ENCODE measurements around the gene LHB.
"Not testable (repeated sequence)": the region's sequence is repeated elsewhere in the genome, so short reads cannot be mapped to it uniquely, and the experiment has no call there.

The LHB gene

GRCh38 chr19:49056101-49056901 is 39.4 kb upstream of the LHB start:
- Histone ChIP-seq H3K9me3 (ENCODE audit: control insufficient read depth, low read length) (no peaks in the 10 kb centered on the region), H3K36me3 (ENCODE audit: control insufficient read depth, insufficient read depth, low read length) (no peaks in the 10 kb centered on the region), H3K4me3 (ENCODE audit: low read length) (peak overlapping the region; percentile 33), H3K9ac (ENCODE audit: low read length) (peak overlapping the region; percentile 25), H3K27me3 (ENCODE audit: control insufficient read depth, insufficient read depth, low read length) (peaks cover 39% of the 10 kb centered on the region), H3K4me1 (ENCODE audit: control insufficient read depth, insufficient read depth, low read length) (peaks cover 24% of the 10 kb centered on the region)

- H3K9ac ChIP-seq (ENCODE audit: low read length); H3K9me3 ChIP-seq (ENCODE audit: control insufficient read depth, low read length); H3K4me1 ChIP-seq (ENCODE audit: control insufficient read depth, insufficient read depth, low read length); H3K27me3 ChIP-seq (ENCODE audit: control insufficient read depth, insufficient read depth, low read length); H3K36me3 ChIP-seq (ENCODE audit: control insufficient read depth, insufficient read depth, low read length); H3K4me3 ChIP-seq (ENCODE audit: low read length): not testable (repeated sequence)
Measured at GRCh38 chr19:49050376-49051033, 33.6 kb upstream of the LHB start.

- not testable (repeated sequence) for H3K36me3 ChIP-seq (ENCODE audit: control insufficient read depth, insufficient read depth, low read length); H3K9ac ChIP-seq (ENCODE audit: low read length); H3K4me3 ChIP-seq (ENCODE audit: low read length); H3K4me1 ChIP-seq (ENCODE audit: control insufficient read depth, insufficient read depth, low read length); H3K27me3 ChIP-seq (ENCODE audit: control insufficient read depth, insufficient read depth, low read length); H3K9me3 ChIP-seq (ENCODE audit: control insufficient read depth, low read length)
Measured at GRCh38 chr19:49049834-49050233, 32.9 kb upstream of the LHB start.

GRCh38 chr19:49049011-49049410 is 32.1 kb upstream of the LHB start, which contains the start of gene CGB8:
Gene CGB8, minus strand, starts transcription at chr19:49049111. Its CDS starts 372 bp downstream, at chr19:49048739.
- H3K4me3 ChIP-seq (ENCODE audit: low read length); H3K9me3 ChIP-seq (ENCODE audit: control insufficient read depth, low read length); H3K9ac ChIP-seq (ENCODE audit: low read length); H3K27me3 ChIP-seq (ENCODE audit: control insufficient read depth, insufficient read depth, low read length); H3K4me1 ChIP-seq (ENCODE audit: control insufficient read depth, insufficient read depth, low read length); H3K36me3 ChIP-seq (ENCODE audit: control insufficient read depth, insufficient read depth, low read length): not testable (repeated sequence)

- H3K9me3 ChIP-seq (ENCODE audit: control insufficient read depth, low read length); H3K27me3 ChIP-seq (ENCODE audit: control insufficient read depth, insufficient read depth, low read length); H3K9ac ChIP-seq (ENCODE audit: low read length); H3K4me3 ChIP-seq (ENCODE audit: low read length); H3K36me3 ChIP-seq (ENCODE audit: control insufficient read depth, insufficient read depth, low read length); H3K4me1 ChIP-seq (ENCODE audit: control insufficient read depth, insufficient read depth, low read length): not testable (repeated sequence)
Measured at GRCh38 chr19:49043548-49043947, 26.7 kb upstream of the LHB start, which contains the start of gene CGB5. Gene CGB5, plus strand, starts transcription at chr19:49043848. Its CDS starts 362 bp downstream, at chr19:49044210.

- not testable (repeated sequence) for H3K9me3 ChIP-seq (ENCODE audit: control insufficient read depth, low read length); H3K27me3 ChIP-seq (ENCODE audit: control insufficient read depth, insufficient read depth, low read length); H3K36me3 ChIP-seq (ENCODE audit: control insufficient read depth, insufficient read depth, low read length); H3K9ac ChIP-seq (ENCODE audit: low read length); H3K4me1 ChIP-seq (ENCODE audit: control insufficient read depth, insufficient read depth, low read length); H3K4me3 ChIP-seq (ENCODE audit: low read length)
Measured at GRCh38 chr19:49042666-49043065, 25.8 kb upstream of the LHB start.

- Histone ChIP-seq H3K27me3 (ENCODE audit: control insufficient read depth, insufficient read depth, low read length) (no peaks in the 10 kb centered on the region), H3K4me1 (ENCODE audit: control insufficient read depth, insufficient read depth, low read length) (no peaks in the 10 kb centered on the region), H3K9ac (ENCODE audit: low read length) (no peak overlapping the region), H3K4me3 (ENCODE audit: low read length) (no peak overlapping the region), H3K9me3 (ENCODE audit: control insufficient read depth, low read length) (no peaks in the 10 kb centered on the region), H3K36me3 (ENCODE audit: control insufficient read depth, insufficient read depth, low read length) (no peaks in the 10 kb centered on the region)
Measured at GRCh38 chr19:49042177-49042576, 25.3 kb upstream of the LHB start.

- not testable (repeated sequence) for H3K36me3 ChIP-seq (ENCODE audit: control insufficient read depth, insufficient read depth, low read length); H3K9ac ChIP-seq (ENCODE audit: low read length)
Measured at GRCh38 chr19:49039736-49040135, 22.8 kb upstream of the LHB start.

GRCh38 chr19:49038557-49039276 is 21.8 kb upstream of the LHB start:
- H3K36me3 ChIP-seq (ENCODE audit: control insufficient read depth, insufficient read depth, low read length); H3K9ac ChIP-seq (ENCODE audit: low read length); H3K27me3 ChIP-seq (ENCODE audit: control insufficient read depth, insufficient read depth, low read length); H3K4me3 ChIP-seq (ENCODE audit: low read length); H3K9me3 ChIP-seq (ENCODE audit: control insufficient read depth, low read length); H3K4me1 ChIP-seq (ENCODE audit: control insufficient read depth, insufficient read depth, low read length): not testable (repeated sequence)

More at GRCh38 chr19:49039736-49040135, 22.8 kb upstream of the LHB start:
- not testable (repeated sequence) for H3K9me3 ChIP-seq (ENCODE audit: control insufficient read depth, low read length); H3K27me3 ChIP-seq (ENCODE audit: control insufficient read depth, insufficient read depth, low read length); H3K4me3 ChIP-seq (ENCODE audit: low read length); H3K4me1 ChIP-seq (ENCODE audit: control insufficient read depth, insufficient read depth, low read length)

- not testable (repeated sequence) for H3K4me3 ChIP-seq (ENCODE audit: low read length); H3K4me1 ChIP-seq (ENCODE audit: control insufficient read depth, insufficient read depth, low read length); H3K9ac ChIP-seq (ENCODE audit: low read length); H3K9me3 ChIP-seq (ENCODE audit: control insufficient read depth, low read length); H3K27me3 ChIP-seq (ENCODE audit: control insufficient read depth, insufficient read depth, low read length); H3K36me3 ChIP-seq (ENCODE audit: control insufficient read depth, insufficient read depth, low read length)
Measured at GRCh38 chr19:49038111-49038510, 21.2 kb upstream of the LHB start.

- not testable (repeated sequence) for H3K27me3 ChIP-seq (ENCODE audit: control insufficient read depth, insufficient read depth, low read length); H3K9ac ChIP-seq (ENCODE audit: low read length); H3K9me3 ChIP-seq (ENCODE audit: control insufficient read depth, low read length); H3K4me1 ChIP-seq (ENCODE audit: control insufficient read depth, insufficient read depth, low read length); H3K4me3 ChIP-seq (ENCODE audit: low read length); H3K36me3 ChIP-seq (ENCODE audit: control insufficient read depth, insufficient read depth, low read length)
Measured at GRCh38 chr19:49036815-49037214, 19.9 kb upstream of the LHB start, which contains the start of gene CGB1. Gene CGB1, minus strand, starts transcription at chr19:49036895. Its CDS starts 184 bp downstream, at chr19:49036711.

- not testable (repeated sequence) for H3K4me3 ChIP-seq (ENCODE audit: low read length); H3K36me3 ChIP-seq (ENCODE audit: control insufficient read depth, insufficient read depth, low read length); H3K9ac ChIP-seq (ENCODE audit: low read length)
Measured at GRCh38 chr19:49031642-49032301, 14.9 kb upstream of the LHB start, which contains the start of gene CGB2. Gene CGB2, plus strand, starts transcription at chr19:49031890. Its CDS starts 206 bp downstream, at chr19:49032096.

More at GRCh38 chr19:49031642-49032301, 14.9 kb upstream of the LHB start, which contains the start of gene CGB2:
- not testable (repeated sequence) for H3K27me3 ChIP-seq (ENCODE audit: control insufficient read depth, insufficient read depth, low read length); H3K9me3 ChIP-seq (ENCODE audit: control insufficient read depth, low read length); H3K4me1 ChIP-seq (ENCODE audit: control insufficient read depth, insufficient read depth, low read length)
